HG02870 (cell line): ENCODE measurements around the gene TRPV6.
A peak's percentile ranks its signal among the peaks of the same experiment; 100 is the strongest.

ENCODE experiments used
- ATAC-seq: cut with Tn5 transposase; IDR thresholded peaks from one replicate; pipeline ENCODE4 v1.9.1; 2021; ENCODE audit warnings: mild to moderate bottlenecking, moderate library complexity; ENCODE audit not compliant: unreplicated experiment

Gene TRPV6

GRCh38 chr7:142886866-142887265 lies 1.3 kb upstream of the TRPV6 start:
- no peak for ATAC-seq

GRCh38 chr7:142884286-142884640 lies 1.3 kb downstream of the TRPV6 start:
- peak; percentile 41 for ATAC-seq

- no peak for ATAC-seq
Observed at GRCh38 chr7:142883571-142884285, 1.8 kb downstream of the TRPV6 start.

- ATAC-seq = no peak
Observed at GRCh38 chr7:142883145-142883544, 2.4 kb downstream of the TRPV6 start.

GRCh38 chr7:142882338-142882678 lies 3.2 kb downstream of the TRPV6 start:
- no peak for ATAC-seq

- peak; percentile 67 for ATAC-seq
Observed at GRCh38 chr7:142881586-142882337, 3.8 kb downstream of the TRPV6 start.

- ATAC-seq = peak; percentile 50
Observed at GRCh38 chr7:142880876-142881505, 4.6 kb downstream of the TRPV6 start.

GRCh38 chr7:142879060-142879459 lies 6.5 kb downstream of the TRPV6 start:
- no peak for ATAC-seq

- no peak for ATAC-seq
Observed at GRCh38 chr7:142878315-142878714, 7.2 kb downstream of the TRPV6 start.

- ATAC-seq = no peak
Observed at GRCh38 chr7:142876991-142877910, 8.3 kb downstream of the TRPV6 start.

GRCh38 chr7:142876236-142876960 lies 9.1 kb downstream of the TRPV6 start:
- no peak for ATAC-seq

- no peak for ATAC-seq
Observed at GRCh38 chr7:142875456-142875855, 10.1 kb downstream of the TRPV6 start.

GRCh38 chr7:142874837-142875236 lies 10.7 kb downstream of the TRPV6 start:
- ATAC-seq = no peak

- no peak for ATAC-seq
Observed at GRCh38 chr7:142874409-142874808, 11.1 kb downstream of the TRPV6 start.

GRCh38 chr7:142873871-142874270 lies 11.7 kb downstream of the TRPV6 start:
- no peak for ATAC-seq

- ATAC-seq = peak; percentile 80
Observed at GRCh38 chr7:142873281-142873784, 12.2 kb downstream of the TRPV6 start.

- ATAC-seq = no peak
Observed at GRCh38 chr7:142872106-142872675, 13.4 kb downstream of the TRPV6 start.

GRCh38 chr7:142871260-142872105 lies 14.1 kb downstream of the TRPV6 start:
- no peak for ATAC-seq
